Measurements from ENCODE around the gene PDLIM1.

GRCh38 chr10:95333997-95334804 is 43.4 kb upstream of the PDLIM1 start:
- TF ChIP-seq CTCF (IDR thresholded peaks at IDR 0.05; ENCODE audit: insufficient read depth, low read length, poor library complexity, severe bottlenecking) (no peak), EZH2phosphoT487 (conservative IDR thresholded peaks at IDR 0.05; ENCODE audit: low read length) (no peak)
